IMR-90 (cell line): Measurements from ENCODE around the gene GDI2. TPM values are rescaled to one million over a fixed set of nuclear protein-coding genes. Genes with fewer than 3 reads are reported as not detected.

Source experiments
- ATAC-seq: fragments of 200-7000 bp; cut with Tn5 transposase; 2 replicates; pipeline ENCODE4 v1.9.1; 2020; ENCODE audit warnings: low read depth, mild to moderate bottlenecking, moderate library complexity
- BruUV-seq: library from RNA; stranded (reverse); fragments of 400-500 nt; replicated peaks from 2 replicates; lab custom pipeline; 2021; lab: Mats Ljungman, UMichigan
- CTCF ChIA-PET: fragments of 300-600 bp; formaldehyde crosslinking; extraction: SDS; loops from one replicate; lab custom pipeline; 2021; ENCODE audit warnings: antibody characterized with exemption; lab: Yijun Ruan, JAX
- POLR2A ChIA-PET: fragments of 300-600 bp; sonication (Branson Sonifier 250); formaldehyde crosslinking; loops from one replicate; lab custom pipeline; 2022; ENCODE audit warnings: antibody characterized with exemption; ENCODE audit not compliant: unreplicated experiment; lab: Charles Lee
- DNase-seq: peaks from one replicate; pipeline ENCODE4 v3.0.0; 2013
- H2AFZ ChIP-seq: replicated peaks from 2 replicates; pipeline ENCODE3; 2013; ENCODE audit warnings: low read length, mild to moderate bottlenecking; ENCODE audit not compliant: poor library complexity
- H2AK5ac ChIP-seq: 2 replicates; pipeline ENCODE4 v1.6.1; 2013; ENCODE audit warnings: low read depth, low read length, inconsistent platforms
- H2AK9ac ChIP-seq: replicated peaks from 2 replicates; pipeline ENCODE3; 2013; ENCODE audit warnings: mild to moderate bottlenecking, low read depth, low read length, moderate library complexity; ENCODE audit not compliant: poor library complexity
- H2BK120ac ChIP-seq: 2 replicates; pipeline ENCODE4 v1.6.1; 2013; ENCODE audit warnings: low read depth, low read length, inconsistent platforms
- H2BK15ac ChIP-seq: 3 replicates; pipeline ENCODE4 v1.6.1; 2013; ENCODE audit warnings: low read depth, low read length, inconsistent platforms
- H2BK20ac ChIP-seq: 2 replicates; pipeline ENCODE4 v1.6.1; 2013; ENCODE audit warnings: low read depth, mild to moderate bottlenecking, inconsistent platforms, low read length, moderate library complexity
- H2BK5ac ChIP-seq: 2 replicates; pipeline ENCODE4 v1.6.1; 2013; ENCODE audit warnings: mild to moderate bottlenecking, low read depth, low read length, inconsistent platforms; ENCODE audit not compliant: poor library complexity, severe bottlenecking
- H3K14ac ChIP-seq: replicated peaks from 2 replicates; pipeline ENCODE4 v1.6.1; 2013; ENCODE audit warnings: low read depth, low read length, inconsistent platforms
- H3K18ac ChIP-seq: 2 replicates; pipeline ENCODE4 v1.6.1; 2013; ENCODE audit warnings: low read depth, low read length, control low read depth
- H3K23ac ChIP-seq: 2 replicates; pipeline ENCODE4 v1.6.1; 2013; ENCODE audit warnings: low read depth, low read length, inconsistent platforms
- H3K27ac ChIP-seq: 2 replicates; pipeline ENCODE4 v1.5.1; 2013; ENCODE audit warnings: mild to moderate bottlenecking, control low read depth, low read length; ENCODE audit not compliant: insufficient read depth
- H3K27me3 ChIP-seq: 2 replicates; pipeline ENCODE4 v1.6.1; 2013; ENCODE audit warnings: low read length; ENCODE audit not compliant: control insufficient read depth, insufficient read depth
- H3K36me3 ChIP-seq: 2 replicates; pipeline ENCODE4 v1.6.1; 2013; ENCODE audit warnings: low read length, mixed read lengths; ENCODE audit not compliant: control insufficient read depth, insufficient read depth
- H3K4ac ChIP-seq: 2 replicates; pipeline ENCODE4 v1.6.1; 2013; ENCODE audit warnings: low read depth, low read length, inconsistent platforms
- H3K4me1 ChIP-seq: 2 replicates; pipeline ENCODE4 v1.6.1; 2013; ENCODE audit warnings: low read length, mixed read lengths; ENCODE audit not compliant: control insufficient read depth, insufficient read depth
- H3K4me2 ChIP-seq: 2 replicates; pipeline ENCODE4 v1.6.1; 2013; ENCODE audit warnings: low read depth, mild to moderate bottlenecking, control low read depth, low read length, moderate library complexity
- H3K4me3 ChIP-seq: 2 replicates; pipeline ENCODE4 v1.5.1; 2013; ENCODE audit warnings: low read depth, mild to moderate bottlenecking, control low read depth, low read length, moderate library complexity; ENCODE audit not compliant: insufficient read depth
- H3K56ac ChIP-seq: 2 replicates; pipeline ENCODE4 v1.6.1; 2013; ENCODE audit warnings: low read length, inconsistent platforms; ENCODE audit not compliant: insufficient read depth; ENCODE audit errors: extremely low read depth
- H3K79me1 ChIP-seq, 2 experiments: 2 replicates each; pipeline ENCODE4 v1.6.1; 2013; ENCODE audit warnings: low read length in 2 of 2, inconsistent platforms in 1 of 2, low read depth in 1 of 2
- H3K9ac ChIP-seq: 2 replicates; pipeline ENCODE4 v1.6.1; 2013; ENCODE audit warnings: low read depth, low read length, control low read depth
- H3K9me1 ChIP-seq: 2 replicates; pipeline ENCODE4 v1.6.1; 2013; ENCODE audit warnings: low read length, inconsistent platforms; ENCODE audit not compliant: insufficient read depth
- H3K9me3 ChIP-seq: 2 replicates; pipeline ENCODE4 v1.6.1; 2013; ENCODE audit warnings: low read length; ENCODE audit not compliant: control insufficient read depth, insufficient read depth
- H4K20me1 ChIP-seq: 2 replicates; pipeline ENCODE4 v1.6.1; 2013; ENCODE audit warnings: low read length, inconsistent platforms; ENCODE audit not compliant: insufficient read depth
- H4K5ac ChIP-seq: 2 replicates; pipeline ENCODE4 v1.6.1; 2013; ENCODE audit warnings: mild to moderate bottlenecking, low read depth, low read length, control low read depth
- H4K8ac ChIP-seq, 2 experiments: 2 replicates each; pipeline ENCODE4 v1.6.1; 2013; ENCODE audit warnings: low read depth in 2 of 2, low read length in 2 of 2, control low read depth in 1 of 2, inconsistent platforms in 1 of 2
- H4K91ac ChIP-seq: 2 replicates; pipeline ENCODE4 v1.6.1; 2013; ENCODE audit warnings: low read depth, low read length, inconsistent platforms; ENCODE audit not compliant: insufficient read depth
- BHLHE40 ChIP-seq: fragments of 150-350 bp; IDR thresholded peaks from 2 replicates; pipeline ENCODE4 v1.6.1; 2016; ENCODE audit warnings: mild to moderate bottlenecking, low read depth, low read length
- CHD1 ChIP-seq: IDR thresholded peaks from 2 replicates; pipeline ENCODE4 v1.6.1; 2012; ENCODE audit warnings: low read depth, low read length, improper control_type of control experiment
- FOS ChIP-seq: fragments of 150-350 bp; IDR thresholded peaks from 2 replicates; pipeline ENCODE4 v1.6.1; 2016; ENCODE audit warnings: low read depth, low read length
- NFE2L2 ChIP-seq: fragments of 150-350 bp; IDR thresholded peaks from 2 replicates; pipeline ENCODE4 v1.6.1; 2016; ENCODE audit warnings: low read depth, mild to moderate bottlenecking, low read length
- WGBS, 2 experiments: methylation state at CpG; one replicate each; pipeline versions ENCODE4 v1.1.5 to v1.1.7; 2013; ENCODE audit warnings: missing lambda C conversion rate in 2 of 2; ENCODE audit not compliant: insufficient read length in 1 of 2; ENCODE audit errors: extremely low coverage in 2 of 2; 5-methylcytosine and 5-hydroxymethylcytosine counted together
- dilution Hi-C: fragments of 300-500 bp; cut with HindIII; formaldehyde crosslinking; loops from one replicate; pipeline ENCODE4 v1.14.3; 2018; ENCODE audit warnings: low sequenced_read_pairs; ENCODE audit not compliant: unreplicated experiment
- in situ Hi-C: fragments of 300-500 bp; cut with MboI; formaldehyde crosslinking; loops from 3 replicates; pipeline ENCODE4 v1.14.3; 2019; ENCODE audit warnings: low sequenced_read_pairs, inconsistent platforms, mixed read lengths
- intact Hi-C: fragments of 100-400 bp; cut with micrococcal nuclease; formaldehyde crosslinking; loops from 2 replicates; pipeline ENCODE4 v1.10.0; 2022
- polyA plus RNA-seq, 3 experiments: library from polyadenylated mRNA; depleted of rRNA; stranded (reverse); fragments of >200 nt; gene quantifications; 2 replicates each; pipeline ENCODE4 v1.2.3, GENCODE V29; 2012; ENCODE audit warnings: low replicate concordance in 1 of 3
- total RNA-seq: library from RNA; depleted of rRNA; stranded (reverse); fragments of >200 nt; gene quantifications from 2 replicates; pipeline ENCODE4 v1.2.3, GENCODE V29; 2012

The GDI2 gene
- total and polyA plus RNA-seq, 2 of the 4 experiments (the other 2 are of a cell fraction) = 171 to 396 TPM

DNA sequence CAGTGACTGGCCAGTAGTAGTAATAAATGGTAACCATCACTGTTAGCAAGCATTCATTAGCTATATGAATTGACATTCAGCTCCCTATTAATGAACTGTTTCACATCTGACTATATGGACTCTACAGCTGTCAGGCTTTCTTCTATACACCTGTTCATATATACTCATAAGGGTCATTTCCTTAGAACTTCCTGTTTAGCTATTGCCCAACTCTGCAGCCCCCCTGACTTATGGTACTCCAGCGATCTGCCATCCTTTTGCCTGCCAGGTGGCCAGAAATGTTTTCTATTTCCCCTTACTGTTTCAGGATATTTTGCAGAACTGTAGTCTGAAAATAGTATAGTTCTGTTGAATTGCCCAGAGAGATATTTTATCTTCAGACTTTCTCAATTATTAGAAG, 72.0 kb downstream of the GDI2 start:
- no peak overlapping the region for H3K56ac ChIP-seq
- no peak overlapping the region for H3K4me2 ChIP-seq
- H4K20me1 ChIP-seq = no peaks in the 10 kb centered on the region; the same call in 1 of the 2 replicates
- ATAC-seq (no peak), DNase-seq (no peak)
- no peaks in the 10 kb centered on the region for H3K9me3 ChIP-seq
- no peak overlapping the region for H3K18ac ChIP-seq
- H2AK5ac ChIP-seq = no peak overlapping the region
- no peak overlapping the region for H2BK5ac ChIP-seq
- in situ Hi-C loops = no loop called here
- H4K8ac ChIP-seq = no peak overlapping the region
- no peak overlapping the region for H4K5ac ChIP-seq
- no peak overlapping the region for H2BK15ac ChIP-seq
- peaks cover 4% of the 10 kb centered on the region for H3K9me1 ChIP-seq
- no peak overlapping the region for H2BK120ac ChIP-seq
- no peaks in the 10 kb centered on the region for H3K4me1 ChIP-seq
- H3K36me3 ChIP-seq = peaks cover 24% of the 10 kb centered on the region
- POLR2A ChIA-PET = no interaction called here
- no peak overlapping the region for H3K9ac ChIP-seq
- no peaks in the 10 kb centered on the region for H3K27me3 ChIP-seq
- intact Hi-C loops = no loop called here
- H4K91ac ChIP-seq = no peak overlapping the region
- no peak overlapping the region for H3K14ac ChIP-seq
- no TSS peak for BruUV-seq
- H2AFZ ChIP-seq = no peak overlapping the region
- CTCF ChIA-PET = no interaction called here
- H3K79me1 ChIP-seq = peaks cover 11 to 16% of the 10 kb centered on the region in 2 experiments; a peak in 3 of 4 replicates
- no peak overlapping the region for H2BK20ac ChIP-seq
- H2AK9ac ChIP-seq = no peak overlapping the region
- dilution Hi-C loops = no loop called here
- no peak overlapping the region for H3K27ac ChIP-seq
- WGBS, 2 experiments = no CpG with 5 or more reads among the region's 1 CpG
- H3K23ac ChIP-seq = no peak overlapping the region
- H3K4ac ChIP-seq = no peak overlapping the region
- H3K4me3 ChIP-seq = no peak overlapping the region
- TF ChIP-seq NFE2L2 = no peak
- TF ChIP-seq FOS = no peak
- no peak for TF ChIP-seq CHD1
- no peak for TF ChIP-seq BHLHE40
